ENCODE measurements around the gene CAMSAP1.

Gene CAMSAP1

GRCh38 chr9:135787776-135788575, 119.4 kb downstream of the CAMSAP1 start:
- no peak for TF ChIP-seq CTCF (IDR thresholded peaks at IDR 0.05; ENCODE audit: insufficient read depth, missing control alignments)
- DNase-seq (ENCODE audit: insufficient read length, low spot score) (no peak), FAIRE-seq (no peak)

GRCh38 chr9:135787317-135787716, 120.0 kb downstream of the CAMSAP1 start:
- no peak for DNase-seq (ENCODE audit: insufficient read length, low spot score)
- no peak for FAIRE-seq
- TF ChIP-seq CTCF (IDR thresholded peaks at IDR 0.05; ENCODE audit: insufficient read depth, missing control alignments), result no peak

- TF ChIP-seq CTCF (IDR thresholded peaks at IDR 0.05; ENCODE audit: insufficient read depth, missing control alignments), result no peak
- no peak for FAIRE-seq
- DNase-seq (ENCODE audit: insufficient read length, low spot score), result no peak
These were observed 121.1 kb downstream of the CAMSAP1 start for GRCh38 chr9:135786146-135786690.

GRCh38 chr9:135785013-135785575, 122.3 kb downstream of the CAMSAP1 start:
- DNase-seq (ENCODE audit: insufficient read length, low spot score) (no peak), FAIRE-seq (no peak)
- no peak for TF ChIP-seq CTCF (IDR thresholded peaks at IDR 0.05; ENCODE audit: insufficient read depth, missing control alignments)

GRCh38 chr9:135783540-135784245, 123.7 kb downstream of the CAMSAP1 start:
- TF ChIP-seq CTCF (IDR thresholded peaks at IDR 0.05; ENCODE audit: insufficient read depth, missing control alignments), result no peak
- FAIRE-seq (no peak), DNase-seq (ENCODE audit: insufficient read length, low spot score) (no peak)

GRCh38 chr9:135782946-135783345, 124.4 kb downstream of the CAMSAP1 start:
- FAIRE-seq (no peak), DNase-seq (ENCODE audit: insufficient read length, low spot score) (no peak)
- TF ChIP-seq CTCF (IDR thresholded peaks at IDR 0.05; ENCODE audit: insufficient read depth, missing control alignments), result no peak
